ENCODE results near the gene TMEM8B. TPM values are rescaled to one million over a fixed set of nuclear protein-coding genes. Genes with fewer than 3 reads are reported as not detected.
A peak's percentile ranks its signal among the peaks of the same experiment; 100 is the strongest.

Gene TMEM8B
- total and polyA plus RNA-seq, 2 donors: 1.5 to 11.9 TPM

GRCh38 chr9:35842020-35842745 lies 13.2 kb downstream of the TMEM8B start:
- H3K27me3 ChIP-seq (ENCODE audit: control insufficient read depth in 2 of 2, insufficient read depth in 1 of 2, low read length in 1 of 2): peaks cover 0 to 8% of the 10 kb centered on the region in 2 donors
- no peak overlapping the region for H3K27ac ChIP-seq (ENCODE audit: low read depth in 1 of 2, low read length in 1 of 2)
- peaks cover 3 to 5% of the 10 kb centered on the region in 2 donors for H3K36me3 ChIP-seq (ENCODE audit: control insufficient read depth in 2 of 2, insufficient read depth in 2 of 2, low read length in 1 of 2)
- H3K4me1 ChIP-seq (ENCODE audit: control insufficient read depth in 2 of 2, insufficient read depth in 2 of 2, low read length in 2 of 2): peaks cover 0 to 23% of the 10 kb centered on the region in 2 donors
- 95% methylated on average over 17 of the region's 17 CpGs for WGBS
- H3K9me3 ChIP-seq (ENCODE audit: control insufficient read depth in 2 of 2, insufficient read depth in 1 of 2, low read length in 1 of 2): peaks cover 0 to 3% of the 10 kb centered on the region in 2 donors
- H3K4me3 ChIP-seq (ENCODE audit: low read length in 2 of 2): no peak overlapping the region
- DNase-seq (ENCODE audit: low read depth in 6 of 9, low spot score in 9 of 9): no peak

GRCh38 chr9:35842795-35843194 lies 13.8 kb downstream of the TMEM8B start:
- Histone ChIP-seq H3K4me1 (ENCODE audit: control insufficient read depth in 2 of 2, insufficient read depth in 2 of 2, low read length in 2 of 2) (peaks cover 5 to 29% of the 10 kb centered on the region in 2 donors), H3K27ac (ENCODE audit: low read depth in 1 of 2, low read length in 1 of 2) (no peak overlapping the region), H3K36me3 (ENCODE audit: control insufficient read depth in 2 of 2, insufficient read depth in 2 of 2, low read length in 1 of 2) (peaks cover 5 to 6% of the 10 kb centered on the region in 2 donors), H3K27me3 (ENCODE audit: control insufficient read depth in 2 of 2, insufficient read depth in 1 of 2, low read length in 1 of 2) (peaks cover 0 to 8% of the 10 kb centered on the region in 2 donors), H3K4me3 (ENCODE audit: low read length in 2 of 2) (no peak overlapping the region), H3K9me3 (ENCODE audit: control insufficient read depth in 2 of 2, insufficient read depth in 1 of 2, low read length in 1 of 2) (peaks cover 0 to 3% of the 10 kb centered on the region in 2 donors)
- 93% methylated on average over 3 of the region's 3 CpGs for WGBS
- DNase-seq (ENCODE audit: low read depth in 6 of 9, low spot score in 9 of 9): no peak

GRCh38 chr9:35844628-35845270 lies 15.7 kb downstream of the TMEM8B start:
- Histone ChIP-seq H3K27ac (ENCODE audit: low read depth in 1 of 2, low read length in 1 of 2) (peak overlapping the region in 1 of 2 donors; percentile 36), H3K4me1 (ENCODE audit: control insufficient read depth in 2 of 2, insufficient read depth in 2 of 2, low read length in 2 of 2) (peaks cover 12 to 37% of the 10 kb centered on the region in 2 donors), H3K9me3 (ENCODE audit: control insufficient read depth in 2 of 2, insufficient read depth in 1 of 2, low read length in 1 of 2) (peaks cover 0 to 3% of the 10 kb centered on the region in 2 donors), H3K27me3 (ENCODE audit: control insufficient read depth in 2 of 2, insufficient read depth in 1 of 2, low read length in 1 of 2) (peaks cover 0 to 8% of the 10 kb centered on the region in 2 donors), H3K4me3 (ENCODE audit: low read length in 2 of 2) (no peak overlapping the region), H3K36me3 (ENCODE audit: control insufficient read depth in 2 of 2, insufficient read depth in 2 of 2, low read length in 1 of 2) (peaks cover 5 to 6% of the 10 kb centered on the region in 2 donors)
- WGBS: 54% methylated on average over 7 of the region's 7 CpGs
- DNase-seq (ENCODE audit: low read depth in 6 of 9, low spot score in 9 of 9): peak in 3 of 9 donors; percentile 23 to 69 (median 35)

- Histone ChIP-seq H3K27ac (ENCODE audit: low read depth in 1 of 2, low read length in 1 of 2) (no peak overlapping the region), H3K27me3 (ENCODE audit: control insufficient read depth in 2 of 2, insufficient read depth in 1 of 2, low read length in 1 of 2) (peaks cover 0 to 8% of the 10 kb centered on the region in 2 donors), H3K4me1 (ENCODE audit: control insufficient read depth in 2 of 2, insufficient read depth in 2 of 2, low read length in 2 of 2) (peaks cover 12 to 37% of the 10 kb centered on the region in 2 donors), H3K36me3 (ENCODE audit: control insufficient read depth in 2 of 2, insufficient read depth in 2 of 2, low read length in 1 of 2) (peaks cover 5 to 6% of the 10 kb centered on the region in 2 donors), H3K9me3 (ENCODE audit: control insufficient read depth in 2 of 2, insufficient read depth in 1 of 2, low read length in 1 of 2) (peaks cover 0 to 3% of the 10 kb centered on the region in 2 donors), H3K4me3 (ENCODE audit: low read length in 2 of 2) (no peak overlapping the region)
- WGBS: 53% methylated on average over 53 of the region's 53 CpGs
- DNase-seq (ENCODE audit: low read depth in 6 of 9, low spot score in 9 of 9): no peak
Observed at GRCh38 chr9:35845824-35846771, 17.1 kb downstream of the TMEM8B start.

- WGBS: 71% methylated on average over 4 of the region's 4 CpGs
- H3K36me3 ChIP-seq (ENCODE audit: control insufficient read depth in 2 of 2, insufficient read depth in 2 of 2, low read length in 1 of 2): peaks cover 5 to 6% of the 10 kb centered on the region in 2 donors
- DNase-seq (ENCODE audit: low read depth in 6 of 9, low spot score in 9 of 9): peak in 5 of 9 donors; percentile 43 to 79 (median 55)
- peak overlapping the region; percentile 66 to 92 for H3K27ac ChIP-seq (ENCODE audit: low read depth in 1 of 2, low read length in 1 of 2)
- H3K4me3 ChIP-seq (ENCODE audit: low read length in 2 of 2): no peak overlapping the region
- peaks cover 0 to 3% of the 10 kb centered on the region in 2 donors for H3K9me3 ChIP-seq (ENCODE audit: control insufficient read depth in 2 of 2, insufficient read depth in 1 of 2, low read length in 1 of 2)
- peaks cover 0 to 8% of the 10 kb centered on the region in 2 donors for H3K27me3 ChIP-seq (ENCODE audit: control insufficient read depth in 2 of 2, insufficient read depth in 1 of 2, low read length in 1 of 2)
- peaks cover 12 to 37% of the 10 kb centered on the region in 2 donors for H3K4me1 ChIP-seq (ENCODE audit: control insufficient read depth in 2 of 2, insufficient read depth in 2 of 2, low read length in 2 of 2)
Observed at GRCh38 chr9:35847792-35848572, 19.0 kb downstream of the TMEM8B start.

- H3K27me3 ChIP-seq (ENCODE audit: control insufficient read depth in 2 of 2, insufficient read depth in 1 of 2, low read length in 1 of 2): no peaks in the 10 kb centered on the region
- H3K4me3 ChIP-seq (ENCODE audit: low read length in 2 of 2): no peak overlapping the region
- H3K36me3 ChIP-seq (ENCODE audit: control insufficient read depth in 2 of 2, insufficient read depth in 2 of 2, low read length in 1 of 2): peaks cover 0 to under 1% of the 10 kb centered on the region in 2 donors
- over 99% methylated on average over 2 of the region's 2 CpGs for WGBS
- peaks cover 10 to 12% of the 10 kb centered on the region in 2 donors for H3K4me1 ChIP-seq (ENCODE audit: control insufficient read depth in 2 of 2, insufficient read depth in 2 of 2, low read length in 2 of 2)
- DNase-seq (ENCODE audit: low read depth in 6 of 9, low spot score in 9 of 9): no peak
- H3K9me3 ChIP-seq (ENCODE audit: control insufficient read depth in 2 of 2, insufficient read depth in 1 of 2, low read length in 1 of 2): no peaks in the 10 kb centered on the region
- H3K27ac ChIP-seq (ENCODE audit: low read depth in 1 of 2, low read length in 1 of 2): no peak overlapping the region
Observed at GRCh38 chr9:35852267-35852815, 23.3 kb downstream of the TMEM8B start.

GRCh38 chr9:35852876-35853865 lies 24.1 kb downstream of the TMEM8B start:
- H3K27me3 ChIP-seq (ENCODE audit: control insufficient read depth in 2 of 2, insufficient read depth in 1 of 2, low read length in 1 of 2): no peaks in the 10 kb centered on the region
- 93% methylated on average over 25 of the region's 25 CpGs for WGBS

More at GRCh38 chr9:35852876-35853865, 24.1 kb downstream of the TMEM8B start:
- no peaks in the 10 kb centered on the region for H3K9me3 ChIP-seq (ENCODE audit: control insufficient read depth in 2 of 2, insufficient read depth in 1 of 2, low read length in 1 of 2)
- no peaks in the 10 kb centered on the region for H3K36me3 ChIP-seq (ENCODE audit: control insufficient read depth in 2 of 2, insufficient read depth in 2 of 2, low read length in 1 of 2)
- no peak overlapping the region for H3K27ac ChIP-seq (ENCODE audit: low read depth in 1 of 2, low read length in 1 of 2)
- no peak overlapping the region for H3K4me3 ChIP-seq (ENCODE audit: low read length in 2 of 2)
- peaks cover 2 to 4% of the 10 kb centered on the region in 2 donors for H3K4me1 ChIP-seq (ENCODE audit: control insufficient read depth in 2 of 2, insufficient read depth in 2 of 2, low read length in 2 of 2)
- no peak for DNase-seq (ENCODE audit: low read depth in 6 of 9, low spot score in 9 of 9)
